ENCODE data around the gene NDUFS7.
"Not testable (repeated sequence)": the region's sequence is repeated elsewhere in the genome, so short reads cannot be mapped to it uniquely, and the experiment has no call there.

Gene NDUFS7

DNA sequence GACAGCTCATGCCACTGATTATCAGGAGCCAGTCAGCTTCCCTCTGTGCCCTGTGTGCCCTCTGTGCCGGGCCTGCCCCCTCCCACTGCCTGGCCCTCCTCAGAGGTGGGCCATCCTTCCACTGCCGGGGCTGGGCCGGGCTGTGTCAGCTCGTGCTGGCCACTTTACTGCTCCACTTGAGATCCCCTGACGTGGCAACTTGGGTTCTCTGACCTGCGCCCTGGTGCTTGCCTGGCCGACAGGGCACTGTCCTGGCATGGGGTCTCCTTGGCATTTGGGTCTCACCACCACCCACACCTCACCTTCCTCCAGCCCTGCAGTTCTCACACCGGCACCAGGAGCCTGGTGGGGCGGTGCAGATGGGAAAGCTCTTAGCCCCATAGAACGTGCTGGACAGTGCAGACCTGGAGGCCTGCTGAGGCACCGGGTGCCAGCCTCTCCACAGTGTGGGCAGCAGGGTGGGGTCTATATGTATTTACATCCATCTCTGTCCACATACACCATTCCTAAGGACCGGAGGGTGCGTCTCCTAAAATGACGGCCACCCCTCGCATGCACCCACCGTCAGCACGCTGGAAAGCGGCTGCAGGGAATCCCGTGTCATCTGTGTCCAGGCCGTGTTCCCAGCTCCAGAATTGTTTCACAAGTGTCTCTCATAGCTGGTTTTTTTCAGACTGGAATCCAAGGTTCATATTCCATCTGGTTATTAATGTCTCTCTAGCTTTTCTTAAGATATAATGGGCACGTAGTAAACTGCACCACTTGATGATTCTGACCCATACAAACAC, 35.4 kb downstream of the NDUFS7 start:
- no peak for DNase-seq

DNA sequence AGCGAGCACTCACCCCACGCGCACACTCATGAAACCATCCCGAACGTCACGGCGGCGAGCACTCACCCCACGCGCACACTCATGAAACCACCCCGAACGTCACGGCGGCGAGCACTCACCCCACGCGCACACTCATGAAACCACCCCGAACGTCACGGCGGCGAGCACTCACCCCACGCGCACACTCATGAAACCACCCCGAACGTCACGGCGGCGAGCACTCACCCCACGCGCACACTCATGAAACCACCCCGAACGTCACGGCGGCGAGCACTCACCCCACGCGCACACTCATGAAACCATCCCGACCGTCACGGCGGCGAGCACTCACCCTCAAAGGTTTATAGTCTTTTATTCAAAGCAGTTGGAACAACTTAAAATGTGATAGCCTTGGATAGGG, 36.4 kb downstream of the NDUFS7 start:
- DNase-seq, result not testable (repeated sequence)

DNA sequence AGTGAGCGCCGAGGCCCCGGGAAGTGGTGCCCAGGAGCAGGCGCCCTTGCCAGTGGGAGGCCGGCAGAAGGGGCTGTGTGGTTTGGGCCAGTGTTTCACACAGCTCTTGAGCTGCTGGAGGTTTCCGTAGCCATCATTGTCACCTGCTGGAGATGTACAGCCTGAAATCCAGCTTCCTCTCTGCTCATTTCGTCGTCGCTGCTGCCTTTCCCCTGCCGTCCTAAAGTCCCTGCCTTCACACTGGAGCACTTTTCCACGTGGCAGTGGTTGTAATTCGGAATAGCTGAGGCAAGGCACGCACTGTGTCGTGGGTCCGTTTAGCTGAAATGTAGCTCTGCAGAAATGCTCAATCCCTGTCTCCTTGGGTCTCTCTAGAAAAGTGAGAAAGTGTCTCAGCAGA, 36.9 kb downstream of the NDUFS7 start:
- no peak for DNase-seq

DNA sequence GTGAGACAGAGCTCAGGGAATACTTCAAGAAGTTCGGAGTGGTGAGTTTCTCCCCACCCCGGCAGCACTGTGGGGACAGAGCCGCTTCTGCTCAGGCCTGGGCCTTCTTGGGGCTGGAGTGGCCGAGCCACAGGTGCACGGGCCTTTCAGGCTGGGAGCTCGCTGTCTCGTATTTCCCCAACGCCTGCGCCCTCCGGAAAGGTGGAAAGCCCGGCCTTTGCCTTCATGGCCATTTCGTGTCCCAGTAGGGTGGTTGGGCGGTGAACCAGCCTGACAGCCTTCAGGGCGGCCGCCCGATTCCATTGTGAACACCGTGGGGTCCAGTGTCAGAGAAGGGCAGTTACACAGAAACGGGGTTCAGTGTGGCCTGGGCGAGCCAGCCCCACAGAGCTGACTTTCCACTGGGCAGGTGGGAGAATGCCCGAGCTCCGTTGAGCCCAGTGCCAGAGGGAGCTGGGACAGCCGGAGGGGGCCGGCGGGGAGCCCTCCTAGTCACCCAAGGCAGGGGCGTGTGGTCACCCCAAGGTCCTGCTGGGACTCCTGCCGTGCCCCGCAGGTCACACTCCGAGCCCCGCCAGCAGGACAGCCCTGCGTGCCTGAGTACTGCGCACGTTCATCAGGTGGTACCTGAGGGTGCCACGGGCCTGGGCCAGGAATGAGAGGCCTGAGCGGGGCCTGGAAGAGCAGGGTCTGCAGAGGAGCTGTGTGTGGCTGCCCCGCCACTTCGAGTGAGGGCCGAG, 37.7 kb downstream of the NDUFS7 start:
- no peak for DNase-seq

DNA sequence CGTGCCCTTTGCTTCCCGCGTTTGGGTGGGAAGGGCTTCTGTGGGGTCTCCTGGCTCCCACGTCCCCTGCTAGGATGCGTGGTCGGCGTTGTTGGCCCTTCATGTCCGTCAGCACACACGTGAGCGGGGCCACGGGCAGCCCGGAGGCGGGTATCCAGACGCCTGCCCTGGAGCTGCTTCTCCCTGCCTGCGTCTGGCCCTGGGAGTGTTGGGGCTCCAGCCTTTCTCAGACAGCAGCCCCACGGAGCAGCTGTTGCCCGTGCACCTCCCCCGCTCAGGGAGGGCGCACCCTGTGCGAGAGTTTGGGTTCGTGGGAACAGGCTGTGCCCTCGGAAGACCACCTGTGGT, 38.2 kb downstream of the NDUFS7 start:
- no peak for DNase-seq

DNA sequence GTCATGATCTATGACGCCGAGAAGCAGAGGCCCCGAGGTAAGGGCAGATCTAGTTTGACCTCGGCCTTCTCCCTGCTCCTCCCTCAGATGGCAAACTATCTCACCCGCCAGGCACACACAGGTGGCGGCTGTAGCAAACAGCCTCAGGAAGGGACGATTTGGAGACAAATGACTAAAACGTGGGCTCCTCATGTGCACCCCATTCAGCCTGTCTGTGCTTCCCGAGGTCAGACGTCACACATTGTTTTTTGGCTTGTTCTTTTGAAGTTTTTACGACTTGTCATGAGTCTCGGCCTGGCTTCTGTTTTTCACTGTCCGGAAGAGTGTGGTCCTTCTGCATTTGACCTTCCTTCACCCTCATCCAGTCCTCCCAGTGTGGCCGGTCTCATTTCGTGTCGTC, 38.7 kb downstream of the NDUFS7 start:
- DNase-seq, result no peak

DNA sequence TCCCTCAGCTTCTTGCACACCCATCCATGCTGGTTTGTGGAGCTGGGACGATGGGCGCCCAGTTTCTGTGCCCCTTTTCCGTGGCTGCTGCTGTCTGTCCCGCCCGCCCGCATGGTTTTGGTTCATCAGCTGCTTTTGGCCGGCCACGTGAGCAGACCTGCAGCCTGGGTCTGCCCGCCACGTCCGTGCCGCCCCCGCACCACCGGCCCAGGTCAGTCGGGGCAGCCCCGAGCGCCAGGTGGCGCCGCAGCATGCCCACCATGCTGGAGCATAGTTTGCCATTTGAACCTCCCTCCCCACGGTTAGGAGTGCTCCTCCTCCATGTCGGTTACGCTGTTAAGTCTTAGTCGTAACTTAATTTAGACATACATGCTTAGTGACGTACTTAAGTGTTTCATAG, 39.2 kb downstream of the NDUFS7 start:
- no peak for DNase-seq

DNA sequence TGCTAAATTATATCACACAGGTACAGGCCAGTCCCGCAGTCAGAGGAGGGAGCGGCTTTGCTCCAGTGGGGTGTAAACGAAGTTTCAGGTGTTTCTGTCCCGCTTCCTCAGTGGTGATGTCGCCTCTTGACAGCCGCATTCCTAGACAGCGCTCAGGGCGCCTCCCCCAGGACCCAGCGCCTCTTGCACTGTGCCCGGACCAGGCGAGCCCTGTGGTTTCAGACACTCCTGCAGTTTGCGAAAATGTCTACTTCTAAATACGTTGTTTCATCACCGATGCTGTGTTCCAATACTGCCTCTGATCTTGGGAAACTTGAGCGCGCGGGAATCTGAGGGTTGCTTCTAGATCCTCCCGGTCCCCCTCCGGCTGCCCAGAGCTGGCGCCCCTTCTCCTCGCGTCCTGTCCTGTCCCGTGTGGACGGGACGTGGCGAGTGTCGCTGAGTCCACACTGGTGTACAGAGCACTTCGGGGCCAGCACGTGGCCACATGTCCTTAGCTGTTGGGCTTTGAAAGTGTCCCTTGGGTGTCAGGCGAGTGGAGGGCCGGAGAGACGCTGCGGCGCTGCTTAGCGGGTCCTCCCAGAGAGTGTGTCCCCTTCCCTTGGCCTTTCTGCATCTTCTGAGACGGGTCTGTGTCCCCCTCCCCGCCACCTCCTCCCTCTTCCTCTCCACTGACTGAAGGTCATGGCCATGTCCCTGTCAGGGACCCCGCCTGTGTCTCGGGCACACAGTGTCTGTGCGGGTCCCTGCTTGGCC, 39.9 kb downstream of the NDUFS7 start:
- DNase-seq, result no peak

DNA sequence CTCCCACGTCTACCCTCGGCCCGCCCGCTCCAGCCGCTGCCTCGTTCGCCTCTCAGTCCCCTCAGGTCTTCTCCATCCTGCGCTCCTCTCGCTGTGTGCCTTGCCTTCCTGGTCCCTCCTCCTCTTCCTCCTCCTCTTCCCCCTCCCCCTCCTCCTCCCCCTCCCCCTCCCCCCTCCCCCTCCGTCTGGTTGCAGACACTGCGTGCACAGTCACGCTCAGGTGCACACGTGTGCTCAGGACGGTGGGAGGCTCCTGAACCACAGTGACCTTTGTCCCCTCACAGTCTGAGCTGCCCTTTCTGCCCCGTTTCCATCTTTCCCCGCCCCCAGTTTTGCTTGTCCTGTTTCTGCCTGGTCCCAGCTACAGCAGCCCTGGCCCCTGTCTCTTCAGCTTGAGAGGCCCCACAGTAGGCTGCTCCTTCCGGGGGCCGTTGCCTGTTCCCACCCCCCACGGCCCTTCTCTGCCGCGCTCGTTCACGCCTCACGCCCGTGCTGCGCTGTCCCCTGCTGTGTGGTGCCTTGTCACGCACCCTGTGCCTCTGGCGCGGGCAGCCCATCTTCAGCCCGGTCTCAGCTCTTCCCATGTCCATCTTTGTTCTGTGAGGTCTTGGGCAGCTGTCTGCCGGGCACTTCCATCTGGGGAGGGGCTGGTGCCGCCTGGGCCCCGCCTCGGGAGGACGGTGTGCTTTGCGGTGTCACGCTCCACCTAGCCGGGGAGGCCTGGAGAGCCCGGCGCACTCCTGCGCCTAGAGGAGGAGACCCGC, 40.7 kb downstream of the NDUFS7 start:
- no peak for DNase-seq

DNA sequence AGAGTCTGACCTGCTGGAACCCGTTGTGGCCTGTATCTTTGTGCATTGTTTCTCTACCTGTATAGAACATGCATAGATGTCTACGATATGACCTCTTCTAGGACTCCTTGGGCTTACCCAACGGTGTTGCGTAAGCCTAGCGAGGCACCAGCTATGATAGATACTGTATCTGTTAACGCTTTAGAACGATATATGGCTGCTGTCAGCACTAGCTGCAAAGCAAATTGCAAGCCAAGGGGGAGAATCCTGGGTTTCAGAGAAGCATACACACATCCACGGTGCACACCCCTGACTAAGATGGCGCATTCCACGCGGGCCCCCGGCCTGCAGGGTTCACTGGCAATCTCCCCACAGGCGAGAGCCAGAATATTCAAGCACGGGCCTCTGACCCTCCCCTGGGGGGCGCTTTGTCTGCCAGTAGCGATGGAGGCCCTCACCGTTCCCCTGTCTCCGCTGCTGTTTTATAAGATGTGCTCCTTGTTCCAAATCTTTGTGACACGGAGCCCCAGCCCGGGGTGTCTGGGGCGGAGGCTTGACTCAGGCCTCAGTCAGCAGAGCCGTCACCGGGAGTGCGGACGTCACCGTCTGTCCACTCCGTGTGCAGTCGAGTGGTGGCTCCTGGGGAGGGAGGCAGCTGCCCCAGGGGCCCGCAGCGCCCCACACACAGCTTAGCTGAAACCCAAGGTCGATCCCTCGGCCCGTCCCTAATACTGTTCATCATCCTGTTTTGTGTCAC, 41.6 kb downstream of the NDUFS7 start:
- no peak for DNase-seq

DNA sequence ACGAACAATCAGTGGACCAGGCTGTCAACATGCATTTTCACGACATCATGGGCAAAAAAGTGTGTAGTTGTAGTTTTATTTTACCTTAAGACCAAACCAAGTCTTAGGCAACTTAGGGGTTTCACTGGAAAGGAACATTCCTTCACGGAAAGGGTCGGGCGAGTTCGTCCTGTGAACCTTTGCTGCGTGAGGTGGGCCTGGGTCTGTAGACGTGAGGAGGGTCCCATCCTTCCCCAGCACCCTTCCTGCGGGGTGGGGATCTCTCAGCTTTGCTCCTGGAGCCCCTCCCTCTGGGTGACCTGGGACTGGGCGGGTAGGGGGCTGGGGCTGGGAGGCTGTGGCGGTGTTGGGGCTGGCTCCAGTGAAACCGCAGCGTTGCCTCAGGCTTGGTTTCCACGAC, 42.2 kb downstream of the NDUFS7 start:
- DNase-seq, result no peak

DNA sequence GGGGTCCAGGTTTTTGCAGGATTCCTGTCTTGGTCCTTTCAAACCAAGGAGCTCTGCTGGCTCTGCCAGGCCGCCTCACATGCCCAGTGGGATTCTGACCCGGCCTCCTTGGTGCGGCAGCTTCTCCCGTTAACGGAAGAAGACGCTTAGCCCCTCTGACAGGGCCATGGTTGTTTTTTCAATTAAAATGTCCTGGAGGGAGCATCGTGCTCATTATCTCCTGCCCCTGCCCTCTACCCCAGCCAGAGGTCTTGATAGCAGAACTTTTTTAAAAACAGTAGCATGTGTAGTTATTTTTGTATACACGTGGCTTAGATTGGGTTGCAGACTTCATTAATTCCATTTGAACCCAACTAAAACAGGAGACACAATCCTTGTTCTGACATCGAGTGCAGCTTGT, 43.0 kb downstream of the NDUFS7 start:
- DNase-seq, result no peak

DNA sequence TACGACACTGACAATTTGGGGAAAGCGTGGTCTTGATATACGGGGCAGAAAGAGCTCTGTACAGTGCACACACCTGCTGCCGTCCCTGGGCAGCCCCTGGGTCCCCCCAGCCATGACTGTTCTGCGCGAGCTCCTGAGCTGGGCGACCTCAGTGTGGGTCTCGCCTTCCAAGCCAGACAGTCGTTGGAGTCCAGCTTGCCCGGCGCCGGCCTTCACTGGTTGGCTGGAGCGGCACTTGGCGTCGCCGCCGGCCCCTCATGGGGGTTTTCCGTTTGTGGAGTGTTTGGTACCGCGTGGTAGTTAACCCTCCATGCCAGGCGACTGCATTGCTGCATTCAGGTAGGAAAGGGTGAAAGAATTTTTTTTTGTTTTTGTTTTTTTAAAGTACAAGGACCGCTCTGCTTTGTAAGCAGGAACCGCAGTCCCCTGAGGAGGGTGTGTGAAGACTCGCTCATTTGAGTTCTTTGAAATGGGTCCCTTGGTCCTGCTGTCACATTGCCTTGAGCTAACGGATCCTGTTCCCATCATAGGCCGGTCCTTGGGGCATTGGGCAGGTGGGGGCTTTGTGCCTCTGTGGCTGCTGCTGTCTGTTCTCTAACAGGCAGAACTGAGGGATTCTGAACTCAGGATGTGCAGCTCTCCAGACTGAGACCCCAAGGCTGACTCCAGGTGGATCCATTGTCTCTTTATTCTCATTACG, 43.7 kb downstream of the NDUFS7 start:
- no peak for DNase-seq

DNA sequence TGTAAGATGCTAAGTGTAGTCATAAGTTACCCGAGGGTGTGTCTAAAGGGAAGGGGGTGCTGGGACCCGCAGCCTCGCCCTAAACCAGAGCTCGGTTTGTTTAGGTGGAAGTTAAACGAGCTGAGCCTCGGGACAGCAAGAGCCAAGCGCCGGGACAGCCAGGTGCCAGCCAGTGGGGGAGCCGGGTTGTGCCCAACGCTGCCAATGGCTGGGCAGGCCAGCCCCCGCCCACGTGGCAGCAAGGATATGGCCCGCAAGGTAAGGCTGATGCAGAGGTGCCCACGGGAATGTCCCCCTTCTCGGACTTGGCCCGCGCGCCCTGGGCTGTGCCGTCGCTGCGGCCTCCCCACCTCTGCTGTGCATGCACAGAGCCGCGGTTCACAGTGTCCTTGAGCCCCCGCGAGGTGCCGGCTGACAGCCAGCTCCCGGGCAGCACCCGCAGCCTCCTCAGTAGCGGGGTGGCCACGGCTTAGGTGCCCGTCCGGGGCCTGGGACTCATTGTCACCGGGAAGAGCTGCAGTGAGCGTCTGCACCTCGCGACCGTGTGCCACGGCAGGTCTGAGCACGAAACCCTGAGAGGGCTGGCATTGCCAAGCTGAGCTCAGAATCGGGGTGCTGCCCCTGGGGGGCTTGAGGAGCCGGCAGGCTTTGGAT, 45.2 kb downstream of the NDUFS7 start:
- no peak for DNase-seq

DNA sequence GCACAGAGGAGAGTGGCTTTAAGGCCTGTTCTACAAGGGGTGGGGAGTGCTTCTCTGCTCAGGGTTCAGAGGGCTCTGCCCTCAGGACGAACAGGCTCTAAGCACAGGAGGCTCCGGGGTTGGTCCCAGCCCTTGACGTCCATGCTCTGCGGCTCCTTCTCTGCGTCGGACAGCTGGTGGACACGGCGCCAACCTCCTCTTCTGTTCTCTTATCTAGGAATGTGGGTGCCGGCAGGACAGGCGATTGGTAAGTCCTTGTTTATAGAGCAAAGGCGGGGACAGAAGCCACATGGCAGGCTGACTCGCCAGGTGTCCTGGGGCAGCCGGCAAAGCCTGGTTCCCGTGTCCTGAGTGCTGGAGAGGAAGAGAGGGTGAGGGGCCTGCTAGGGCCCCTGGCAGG, 46.0 kb downstream of the NDUFS7 start:
- no peak for DNase-seq

DNA sequence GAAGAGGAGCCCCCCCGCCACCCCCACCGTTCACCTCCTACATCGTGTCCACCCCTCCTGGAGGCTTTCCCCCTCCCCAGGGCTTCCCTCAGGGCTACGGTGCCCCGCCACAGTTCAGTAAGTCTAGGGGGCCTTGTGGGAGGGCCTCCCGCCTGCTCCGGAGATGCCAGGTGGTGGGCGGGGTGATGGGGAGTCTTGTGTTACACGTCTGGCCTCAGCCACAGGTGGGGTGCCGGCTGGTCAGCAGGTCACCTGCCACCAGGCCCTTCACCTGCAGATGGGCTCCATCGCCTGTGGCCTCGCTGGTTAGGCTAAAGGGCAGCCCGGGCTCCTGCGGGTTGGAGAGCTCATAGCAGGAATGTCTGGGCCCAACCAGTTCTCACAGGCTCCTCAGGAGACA, 46.5 kb downstream of the NDUFS7 start:
- DNase-seq, result no peak

DNA sequence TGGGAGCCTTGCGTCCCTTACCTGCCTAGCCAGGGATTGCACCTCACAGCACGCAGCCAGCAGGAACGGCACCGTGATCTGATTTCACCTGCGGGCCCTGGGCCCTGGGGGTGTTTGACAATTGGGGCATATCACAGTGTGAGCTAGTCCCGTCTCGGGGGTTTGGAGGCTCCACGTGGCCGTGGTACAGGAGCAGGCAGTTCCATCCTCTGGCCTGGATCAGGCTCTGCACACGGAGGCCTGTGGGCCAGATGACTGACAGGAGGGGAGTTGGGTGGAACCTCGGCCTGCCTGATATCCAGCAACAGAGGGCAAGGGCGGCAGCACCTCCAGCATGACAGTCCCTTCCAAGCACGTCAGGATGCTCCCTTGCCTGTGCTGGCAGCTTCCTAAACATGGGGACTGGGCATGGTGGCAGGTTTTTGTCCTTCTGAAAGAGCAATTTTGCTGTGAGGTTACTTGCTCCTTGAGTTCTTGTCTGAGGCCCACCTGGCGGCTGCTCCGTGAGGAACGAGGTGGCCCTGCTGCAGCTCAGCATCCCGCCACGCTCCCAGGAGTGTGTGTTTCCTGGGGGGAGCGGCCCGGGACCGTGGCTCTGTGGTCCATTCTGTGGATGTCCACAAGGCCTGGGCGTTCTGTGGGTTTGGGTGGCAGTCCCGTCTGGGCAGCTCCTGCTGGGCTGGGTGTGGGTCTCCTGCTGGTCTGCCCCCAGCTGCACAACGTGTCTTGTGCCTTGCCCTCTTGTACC, 48.2 kb downstream of the NDUFS7 start:
- no peak for DNase-seq

DNA sequence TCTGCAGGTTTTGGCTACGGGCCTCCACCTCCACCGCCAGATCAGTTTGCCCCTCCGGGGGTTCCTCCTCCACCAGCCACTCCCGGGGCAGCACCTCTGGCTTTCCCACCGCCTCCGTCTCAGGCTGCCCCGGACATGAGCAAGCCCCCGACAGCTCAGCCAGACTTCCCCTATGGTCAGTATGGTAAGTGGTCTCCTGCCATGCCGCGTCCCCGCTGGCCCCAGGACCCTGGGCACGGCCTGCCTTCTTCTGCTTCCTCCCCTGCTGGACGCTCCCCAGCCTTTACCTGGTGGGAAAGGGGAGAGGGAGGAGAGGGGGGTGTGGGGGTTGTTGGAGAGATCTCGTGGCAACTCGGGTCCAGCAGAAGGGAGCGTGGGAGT, 48.8 kb downstream of the NDUFS7 start:
- DNase-seq, result no peak

DNA sequence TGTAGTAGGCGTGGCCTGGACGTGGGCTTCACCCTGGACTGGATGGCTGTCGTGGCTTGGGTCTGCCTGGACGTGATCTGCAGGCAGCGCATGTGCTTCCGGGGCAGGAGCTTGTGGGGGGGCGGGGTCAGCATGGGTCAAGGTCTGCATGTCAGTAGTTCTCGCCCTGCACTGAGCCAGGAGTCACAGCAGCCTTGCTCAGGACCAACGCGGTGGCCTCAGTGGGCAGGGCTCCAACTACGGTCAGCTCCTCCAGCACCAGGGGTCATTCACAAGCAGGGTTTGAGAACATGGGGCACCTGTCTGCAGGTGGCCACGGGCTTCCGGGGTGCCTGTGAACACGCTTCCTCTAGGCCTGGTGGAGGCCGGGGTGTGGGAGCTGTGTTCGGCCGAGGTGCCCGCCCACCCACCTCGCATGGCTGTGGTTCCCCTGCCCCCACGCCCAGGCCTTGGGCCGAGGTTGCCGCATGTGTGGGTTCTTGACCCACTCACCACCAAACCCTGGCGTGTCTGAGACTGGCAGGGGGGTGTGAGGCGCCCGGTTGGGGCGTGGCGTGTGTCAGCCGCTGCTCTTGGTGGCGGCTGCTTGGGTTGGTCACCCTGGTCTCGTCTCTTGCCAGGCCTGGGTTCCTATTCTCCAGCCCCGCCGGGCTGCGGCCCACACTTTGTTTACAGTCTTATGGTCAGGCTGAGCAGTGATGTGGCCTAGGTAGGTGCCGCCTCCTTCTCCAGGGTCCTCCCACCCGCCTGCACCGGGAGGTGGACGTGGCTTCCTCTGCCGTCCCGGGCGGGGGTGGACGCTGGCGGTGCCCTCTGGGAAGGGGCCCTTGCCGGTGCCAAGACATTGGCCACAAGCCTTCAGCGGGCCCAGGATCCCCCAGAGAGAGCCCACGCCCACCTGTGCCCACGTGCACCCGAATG, 49.7 kb downstream of the NDUFS7 start:
- no peak for DNase-seq

DNA sequence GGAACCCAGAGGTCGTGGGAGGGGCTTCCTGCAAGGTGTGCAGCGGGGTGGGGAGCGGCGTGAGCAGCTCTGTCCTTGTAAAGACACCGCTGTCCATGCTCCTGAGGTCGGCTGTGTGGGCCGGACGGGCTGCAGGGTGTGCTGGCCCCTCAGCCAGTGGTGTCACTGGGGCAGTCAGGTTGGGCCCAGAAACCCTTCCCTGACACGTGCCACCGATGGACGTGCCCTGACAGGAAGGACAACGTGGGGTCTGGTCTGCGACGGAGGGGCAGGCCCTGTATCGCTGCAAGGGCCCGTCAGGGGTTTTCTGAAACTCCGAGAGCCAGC, 50.3 kb downstream of the NDUFS7 start:
- DNase-seq, result no peak

All from NCI-H146 (cell line).